HCT116 (cell line): ENCODE data around the gene GPX3. TPM values are rescaled to one million over a fixed set of nuclear protein-coding genes. Genes with fewer than 3 reads are reported as not detected.

Source experiments
- ATAC-seq: fragments of 200-7000 bp; cut with Tn5 transposase; 2 replicates; pipeline ENCODE4 v1.9.1; 2020; ENCODE audit warnings: mild to moderate bottlenecking, moderate library complexity
- BruUV-seq: library from RNA; stranded (reverse); fragments of 400-500 nt; replicated peaks from 2 replicates; lab custom pipeline; 2021; lab: Mats Ljungman, UMichigan
- CTCF ChIA-PET: fragments of 300-600 bp; sonication (Branson Sonifier 250); formaldehyde crosslinking; loops from one replicate; lab custom pipeline; 2021; ENCODE audit warnings: antibody characterized with exemption; lab: Charles Lee
- POLR2A ChIA-PET: fragments of 300-600, 350-600 bp; sonication (Branson Sonifier 250); formaldehyde crosslinking; loops from one replicate; lab custom pipeline; 2021; ENCODE audit warnings: antibody characterized with exemption; lab: Charles Lee
- RAD21 ChIA-PET, 2 experiments: fragments of 300-600 bp; sonication (Branson Sonifier 250); formaldehyde crosslinking; loops; one replicate each; lab custom pipeline; 2023; ENCODE audit warnings: low total read pairs in 2 of 2; ENCODE audit not compliant: uncharacterized antibody in 2 of 2, unreplicated experiment in 2 of 2, low non-redundant PET in 1 of 2; lab: Charles Lee
- DNase-seq: peaks from one replicate; pipeline ENCODE4 v3.0.0-alpha.2; 2010; ENCODE audit warnings: low read depth, low spot score
- H2AFZ ChIP-seq: fragments of 200-600 bp; shearing (Covaris generic), sonication (generic); 2 replicates; pipeline ENCODE4 v1.6.1; 2017; ENCODE audit warnings: low read depth, mixed run types, mixed read lengths, antibody characterized with exemption, low read length; ENCODE audit not compliant: poor library complexity, severe bottlenecking
- H3K27ac ChIP-seq: 2 replicates; pipeline ENCODE4 v1.5.1; 2012; ENCODE audit warnings: low read depth, low read length
- H3K27me3 ChIP-seq: fragments of 200-600 bp; sonication (generic); 2 replicates; pipeline ENCODE4 v1.6.1; 2016; ENCODE audit warnings: mixed run types, low read length, mixed read lengths; ENCODE audit not compliant: insufficient read depth
- H3K36me3 ChIP-seq, 2 experiments: fragments of 200-500 bp in 1 of 2; fragments of 200-600 bp in 1 of 2; sonication (Bioruptor generic) in 1 of 2; sonication (generic) in 1 of 2; 2 replicates each; pipeline versions ENCODE4 v1.5.1 to v1.6.1; 2014 to 2016; ENCODE audit warnings: low read length in 2 of 2, inconsistent platforms in 1 of 2, mixed read lengths in 1 of 2, mixed run types in 1 of 2; ENCODE audit not compliant: insufficient read depth in 2 of 2, control insufficient read depth in 1 of 2
- H3K4me1 ChIP-seq, 2 experiments: fragments of 200-600 bp in 1 of 2; sonication (generic) in 1 of 2; 2 replicates each; pipeline versions ENCODE4 v1.5.1 to v1.6.1; 2012 to 2017; ENCODE audit warnings: low read length in 2 of 2, inconsistent platforms in 1 of 2, mild to moderate bottlenecking in 1 of 2, mixed read lengths in 1 of 2, mixed run types in 1 of 2, moderate library complexity in 1 of 2; ENCODE audit not compliant: insufficient read depth in 2 of 2, control insufficient read depth in 1 of 2
- H3K4me2 ChIP-seq: fragments of 200-600 bp; sonication (generic); 2 replicates; pipeline ENCODE4 v1.6.1; 2017; ENCODE audit warnings: mixed run types, low read length, mixed read lengths
- H3K4me3 ChIP-seq, 2 experiments: fragments of 200-600 bp in 1 of 2; sonication (generic) in 1 of 2; replicated peaks in 1 of 2; 2 replicates each; pipeline ENCODE4 v1.5.1; 2011 to 2016; ENCODE audit warnings: low read length in 2 of 2, control low read depth in 1 of 2, low read depth in 1 of 2, mild to moderate bottlenecking in 1 of 2, mixed read lengths in 1 of 2, mixed run types in 1 of 2
- H3K79me2 ChIP-seq: fragments of 200-600 bp; sonication (generic); 2 replicates; pipeline ENCODE4 v1.6.1; 2017; ENCODE audit warnings: mild to moderate bottlenecking, mixed run types, low read length, moderate library complexity, mixed read lengths; ENCODE audit not compliant: insufficient read depth
- H3K9ac ChIP-seq: fragments of 200-600 bp; sonication (generic); 2 replicates; pipeline ENCODE4 v1.6.1; 2016; ENCODE audit warnings: low read length, mixed read lengths
- H3K9me2 ChIP-seq: fragments of 200-600 bp; sonication (generic), shearing (Covaris generic); 2 replicates; pipeline ENCODE4 v1.6.1; 2017; ENCODE audit warnings: mixed run types, mild to moderate bottlenecking, moderate library complexity; ENCODE audit not compliant: insufficient read depth
- H3K9me3 ChIP-seq, 2 experiments: fragments of 200-500 bp in 1 of 2; fragments of 200-600 bp in 1 of 2; sonication (Bioruptor generic) in 1 of 2; sonication (generic) in 1 of 2; 2 replicates each; pipeline ENCODE4 v1.6.1; 2014 to 2017; ENCODE audit warnings: low read length in 2 of 2, mixed read lengths in 2 of 2, inconsistent platforms in 1 of 2, low read depth in 1 of 2, mild to moderate bottlenecking in 1 of 2, mixed run types in 1 of 2, moderate library complexity in 1 of 2; ENCODE audit not compliant: control insufficient read depth in 1 of 2, insufficient read depth in 1 of 2
- H4K20me1 ChIP-seq: fragments of 200-600 bp; sonication (generic), shearing (Covaris generic); 2 replicates; pipeline ENCODE4 v1.6.1; 2017; ENCODE audit warnings: mixed run types, mild to moderate bottlenecking, moderate library complexity; ENCODE audit not compliant: insufficient read depth
- ATF3 ChIP-seq: IDR thresholded peaks from 2 replicates; pipeline ENCODE4 v1.6.1; 2012
- CBX3 ChIP-seq: IDR thresholded peaks from 2 replicates; pipeline ENCODE4 v1.6.1; 2012; ENCODE audit warnings: low read depth
- CEBPB ChIP-seq: IDR thresholded peaks from 2 replicates; pipeline ENCODE4 v1.6.1; 2012; ENCODE audit warnings: low read depth
- CTCF ChIP-seq, 3 experiments: fragments of 200-600 bp in 1 of 3; sonication (generic) in 1 of 3; IDR thresholded peaks in 2 of 3; conservative IDR thresholded peaks in 1 of 3; 2 replicates each; pipeline ENCODE4 v1.5.1; 2012 to 2017; ENCODE audit warnings: low read depth in 2 of 3, low read length in 2 of 3, antibody characterized with exemption in 1 of 3, borderline replicate concordance in 1 of 3, control low read depth in 1 of 3, mild to moderate bottlenecking in 1 of 3, mixed read lengths in 1 of 3, mixed run types in 1 of 3, moderate library complexity in 1 of 3; ENCODE audit not compliant: insufficient read depth in 1 of 3
- ELF1 ChIP-seq: IDR thresholded peaks from 2 replicates; pipeline ENCODE4 v1.6.1; 2012; ENCODE audit warnings: low read depth, borderline replicate concordance
- EZH2 ChIP-seq: fragments of 200-600 bp; sonication (generic); IDR thresholded peaks from 2 replicates; pipeline ENCODE4 v1.6.1; 2017; ENCODE audit warnings: antibody characterized with exemption, mixed run types
- EZH2phosphoT487 ChIP-seq: fragments of 200-600 bp; IDR thresholded peaks from 2 replicates; pipeline ENCODE4 v1.6.1; 2018; ENCODE audit warnings: antibody characterized with exemption, borderline replicate concordance
- FOSL1 ChIP-seq: IDR thresholded peaks from 2 replicates; pipeline ENCODE4 v1.6.1; 2012; ENCODE audit warnings: low read depth
- POLR2A ChIP-seq: IDR thresholded peaks from 2 replicates; pipeline ENCODE4 v1.7.0; 2011; ENCODE audit warnings: borderline replicate concordance; ENCODE audit not compliant: insufficient read depth, insufficient read length; ENCODE audit errors: extremely low read depth
- POLR2AphosphoS5 ChIP-seq: IDR thresholded peaks from 2 replicates; pipeline ENCODE4 v1.6.1; 2011; ENCODE audit warnings: mild to moderate bottlenecking, low read depth, low read length, moderate library complexity
- RAD21 ChIP-seq: IDR thresholded peaks from 2 replicates; pipeline ENCODE4 v1.6.1; 2012; ENCODE audit warnings: low read depth, mild to moderate bottlenecking
- REST ChIP-seq: IDR thresholded peaks from 2 replicates; pipeline ENCODE4 v1.6.1; 2012; ENCODE audit warnings: low read depth
- SIN3A ChIP-seq: IDR thresholded peaks from 2 replicates; pipeline ENCODE4 v1.6.1; 2012; ENCODE audit warnings: low read depth
- SRF ChIP-seq: IDR thresholded peaks from 2 replicates; pipeline ENCODE4 v1.6.1; 2012; ENCODE audit warnings: low read depth
- TCF7L2 ChIP-seq: IDR thresholded peaks from 2 replicates; pipeline ENCODE4 v1.7.0; 2011; ENCODE audit warnings: borderline replicate concordance, inconsistent platforms; ENCODE audit not compliant: insufficient read depth, insufficient read length; ENCODE audit errors: extremely low read depth
- YY1 ChIP-seq: IDR thresholded peaks from 2 replicates; pipeline ENCODE4 v1.6.1; 2011; ENCODE audit warnings: low read length, low read depth, moderate library complexity, mild to moderate bottlenecking; ENCODE audit not compliant: insufficient replicate concordance; ENCODE audit errors: extremely low read depth
- ZNF274 ChIP-seq: fragments of 200-500 bp; sonication (Bioruptor generic); IDR thresholded peaks from 2 replicates; pipeline ENCODE4 v1.6.1; 2014; ENCODE audit warnings: mild to moderate bottlenecking, low read depth, low read length, inconsistent platforms
- intact Hi-C: fragments of 100-400 bp; cut with micrococcal nuclease; formaldehyde crosslinking; loops from 2 replicates; pipeline ENCODE4 v1.10.0; 2022
- total RNA-seq: library from RNA; stranded (reverse); gene quantifications from one replicate; pipeline ENCODE4 v1.2.1, GENCODE V29; 2021; ENCODE audit not compliant: unreplicated experiment
- TF ChIP-seq, protein P1 (sequence below): IDR thresholded peaks from 2 replicates; pipeline ENCODE4 v1.6.1; 2012
- TF ChIP-seq, protein P2 (sequence below): IDR thresholded peaks from 2 replicates; pipeline ENCODE4 v1.6.1; 2011; ENCODE audit warnings: mild to moderate bottlenecking, low read length, moderate library complexity; ENCODE audit not compliant: insufficient replicate concordance; ENCODE audit errors: extremely low read depth

The GPX3 gene
- total RNA-seq, 1 experiment from 2014 or later: 0.96 TPM

- Histone ChIP-seq H3K36me3 (no peaks in the 10 kb centered on the region), H3K79me2 (peaks cover 27% of the 10 kb centered on the region), H4K20me1 (no peaks in the 10 kb centered on the region; the same call in 1 of the 2 replicates), H3K9me3 (no peaks in the 10 kb centered on the region), H3K4me2 (no peak overlapping the region), H3K4me3 (no peak overlapping the region), H3K27me3 (no peaks in the 10 kb centered on the region), H3K9ac (no peak overlapping the region), H3K27ac (no peak overlapping the region), H3K4me1 (peaks cover 14 to 38% of the 10 kb centered on the region in 2 experiments), H2AFZ (no peak overlapping the region), H3K9me2 (no peaks in the 10 kb centered on the region)
- BruUV-seq: no TSS peak
- no peak for ATAC-seq
- POLR2A ChIA-PET: no interaction called here
- RAD21 ChIA-PET: no interaction called here
- DNase-seq: no peak
- CTCF ChIA-PET: interaction anchor here (1.1 kb wide), 2 partner anchors 20 to 45 kb away, joined by 3 read pairs; no protein-coding TSS in a partner anchor
- TF ChIP-seq, protein P1, sequence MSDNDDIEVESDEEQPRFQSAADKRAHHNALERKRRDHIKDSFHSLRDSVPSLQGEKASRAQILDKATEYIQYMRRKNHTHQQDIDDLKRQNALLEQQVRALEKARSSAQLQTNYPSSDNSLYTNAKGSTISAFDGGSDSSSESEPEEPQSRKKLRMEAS: no peak
- TF ChIP-seq POLR2A: no peak
- TF ChIP-seq FOSL1: no peak
- no peak for TF ChIP-seq ATF3
- TF ChIP-seq CEBPB: no peak
- no peak for TF ChIP-seq ELF1
- TF ChIP-seq REST: no peak
- no peak for TF ChIP-seq RAD21
- no peak for TF ChIP-seq CTCF (IDR thresholded peaks at IDR 0.05 in 2 of 3, conservative IDR thresholded peaks at IDR 0.05 in 1 of 3; ENCODE audit: borderline replicate concordance in 1 of 3, insufficient read depth in 1 of 3, low read depth in 2 of 3, low read length in 2 of 3)
- TF ChIP-seq, protein P2, sequence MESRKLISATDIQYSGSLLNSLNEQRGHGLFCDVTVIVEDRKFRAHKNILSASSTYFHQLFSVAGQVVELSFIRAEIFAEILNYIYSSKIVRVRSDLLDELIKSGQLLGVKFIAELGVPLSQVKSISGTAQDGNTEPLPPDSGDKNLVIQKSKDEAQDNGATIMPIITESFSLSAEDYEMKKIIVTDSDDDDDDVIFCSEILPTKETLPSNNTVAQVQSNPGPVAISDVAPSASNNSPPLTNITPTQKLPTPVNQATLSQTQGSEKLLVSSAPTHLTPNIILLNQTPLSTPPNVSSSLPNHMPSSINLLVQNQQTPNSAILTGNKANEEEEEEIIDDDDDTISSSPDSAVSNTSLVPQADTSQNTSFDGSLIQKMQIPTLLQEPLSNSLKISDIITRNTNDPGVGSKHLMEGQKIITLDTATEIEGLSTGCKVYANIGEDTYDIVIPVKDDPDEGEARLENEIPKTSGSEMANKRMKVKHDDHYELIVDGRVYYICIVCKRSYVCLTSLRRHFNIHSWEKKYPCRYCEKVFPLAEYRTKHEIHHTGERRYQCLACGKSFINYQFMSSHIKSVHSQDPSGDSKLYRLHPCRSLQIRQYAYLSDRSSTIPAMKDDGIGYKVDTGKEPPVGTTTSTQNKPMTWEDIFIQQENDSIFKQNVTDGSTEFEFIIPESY: no peak
- TF ChIP-seq YY1: no peak
- no peak for TF ChIP-seq POLR2AphosphoS5
- no peak for TF ChIP-seq EZH2phosphoT487
- no peak for TF ChIP-seq TCF7L2
- no peak for TF ChIP-seq ZNF274
- TF ChIP-seq SIN3A: no peak
- TF ChIP-seq EZH2: no peak
- no peak for TF ChIP-seq SRF
- TF ChIP-seq CBX3: no peak
- intact Hi-C loops: no loop called here
Observed at GRCh38 chr5:151070449-151070848, 50.1 kb downstream of the GPX3 start.
